ENCODE measurements around the gene NANS. TPM values are rescaled to one million over a fixed set of nuclear protein-coding genes. Genes with fewer than 3 reads are reported as not detected.

Gene NANS
- total and polyA plus RNA-seq, 10 of the 15 experiments (the other 5 are each of a cell fraction or from before 2014, with no cell fraction given): 21.0 to 126 (median 52.3) TPM

- TF ChIP-seq PKNOX1 (IDR thresholded peaks at IDR 0.05) (no peak), POU2F2 (IDR thresholded peaks at IDR 0.05; ENCODE audit: borderline replicate concordance, low read depth, low read length) (peak; percentile 28; the same call in 1 of the 3 replicates), RAD21 (IDR thresholded peaks at IDR 0.05; ENCODE audit: insufficient read depth, low read depth, low read length) (no peak)
Observed at GRCh38 chr9:98104445-98104881, 47.9 kb downstream of the NANS start (continued).

- Histone ChIP-seq H3K36me3 (ENCODE audit: control insufficient read depth in 2 of 2, insufficient read depth in 2 of 2, low read length in 1 of 2) (peaks cover 2 to 7% of the 10 kb centered on the region in 2 experiments; a peak in 2 of 4 replicates), H3K4me3 (no peak overlapping the region), H2AFZ (ENCODE audit: control insufficient read depth, low read depth, low read length) (no peak overlapping the region; the same call in 1 of the 2 replicates), H3K9ac (ENCODE audit: control insufficient read depth, insufficient read depth, low read length) (peak overlapping the region; percentile 11), H3K4me1 (ENCODE audit: control insufficient read depth, insufficient read depth, low read length) (peaks cover 88% of the 10 kb centered on the region), H3K27ac (ENCODE audit: control insufficient read depth, insufficient read depth) (peak overlapping the region; percentile 85), H3K79me2 (ENCODE audit: control insufficient read depth, insufficient read depth, low read length) (peaks cover 48% of the 10 kb centered on the region), H3K4me2 (ENCODE audit: control insufficient read depth, insufficient read depth) (peak overlapping the region; percentile 26), H3K27me3 (replicated peaks in 1 of 2; ENCODE audit: control insufficient read depth in 2 of 2, insufficient read depth in 2 of 2, low read length in 1 of 2) (no peaks in the 10 kb centered on the region), H3K9me3 (replicated peaks; ENCODE audit: control insufficient read depth, insufficient read depth, low read length) (no peaks in the 10 kb centered on the region), H4K20me1 (ENCODE audit: control insufficient read depth, insufficient read depth) (no peaks in the 10 kb centered on the region)
- ChIA-PET SMC1A (ENCODE audit: uncharacterized antibody, unreplicated experiment) (interaction anchor here (1.0 to 2.2 kb wide), 7 partner anchors 8 to 158 kb away, joined by 3 to 14 read pairs (median 6); partner anchors contain the start of gene TRIM14), RAD21 (ENCODE audit: unreplicated experiment) (interaction anchor here (2.4 kb wide), 1 partner anchor 14 kb away, joined by 20 read pairs; the partner anchor contains the start of gene TRIM14), POLR2A (interaction anchor here (1.6 to 3.0 kb wide), 3 partner anchors 13 to 60 kb away, joined by 4 to 17 read pairs (median 11); partner anchors contain the start of genes NANS and TRIM14), CTCF (interaction anchor here (0.7 to 1.8 kb wide), 8 partner anchors 11 to 100 kb away, joined by 3 to 16 read pairs (median 4); partner anchors contain the start of gene TRIM14)
- 91% methylated on average over 7 of the region's 7 CpGs for WGBS (ENCODE audit: insufficient coverage, insufficient replicate concordance, low lambda C conversion rate, missing lambda C conversion rate)
- TF ChIP-seq PML (IDR thresholded peaks at IDR 0.05; ENCODE audit: low read length) (no peak), NR2C2 (IDR thresholded peaks at IDR 0.05; ENCODE audit: borderline replicate concordance, control insufficient read depth, insufficient read length, low read depth) (no peak), RAD51 (IDR thresholded peaks at IDR 0.05) (no peak)
- no peak for DNase-seq (ENCODE audit: low read depth, low spot score)
- no TSS peak for BruUV-seq (replicated peaks)
- intact Hi-C loops (cut with micrococcal nuclease; ENCODE audit: unreplicated experiment): no loop called here
- in situ Hi-C loops (cut with MboI): no loop called here
- no peak for FAIRE-seq
- no peak for ATAC-seq
Observed at GRCh38 chr9:98105006-98105405, 48.5 kb downstream of the NANS start.

Measured in GM12878 (cell line).